Smooth muscle cell (in vitro differentiated cells): ENCODE measurements around the gene PROS1. TPM values are rescaled to one million over a fixed set of nuclear protein-coding genes. Genes with fewer than 3 reads are reported as not detected.

Experiments used
- DNase-seq: peaks from one replicate; lab custom pipeline; 2025; ENCODE audit not compliant: unreplicated experiment; lab: John Stamatoyannopoulos, UW
- H2AFZ ChIP-seq: fragments of 200-600 bp; sonication (generic); 2 replicates; pipeline ENCODE4 v1.6.0; 2016; ENCODE audit warnings: antibody characterized with exemption, low read depth, mild to moderate bottlenecking
- H3F3A ChIP-seq: fragments of 200-600 bp; sonication (generic); 2 replicates; pipeline ENCODE4 v1.6.0; 2017; ENCODE audit warnings: antibody characterized with exemption, low read depth
- H3K27ac ChIP-seq: fragments of 200-600 bp; sonication (generic); 2 replicates; pipeline ENCODE4 v1.5.1; 2016; ENCODE audit warnings: low read depth, mild to moderate bottlenecking
- H3K27me3 ChIP-seq: fragments of 200-600 bp; sonication (generic); 2 replicates; pipeline ENCODE4 v1.6.1; 2016; ENCODE audit warnings: low read depth, mild to moderate bottlenecking
- H3K36me3 ChIP-seq: fragments of 200-600 bp; sonication (generic); 2 replicates; pipeline ENCODE4 v1.5.1; 2016; ENCODE audit warnings: low read depth
- H3K4me1 ChIP-seq: fragments of 200-600 bp; sonication (generic); 2 replicates; pipeline ENCODE4 v1.5.1; 2016; ENCODE audit warnings: low read depth
- H3K4me2 ChIP-seq: fragments of 200-600 bp; sonication (generic); 2 replicates; pipeline ENCODE4 v1.6.0; 2016; ENCODE audit warnings: mild to moderate bottlenecking
- H3K4me3 ChIP-seq: fragments of 200-600 bp; sonication (generic); 2 replicates; pipeline ENCODE4 v1.5.1; 2016; ENCODE audit warnings: mild to moderate bottlenecking
- H3K79me2 ChIP-seq: fragments of 200-600 bp; sonication (generic); 2 replicates; pipeline ENCODE4 v1.6.0; 2016; ENCODE audit warnings: low read depth, mild to moderate bottlenecking
- H3K9ac ChIP-seq: fragments of 200-600 bp; sonication (generic); 2 replicates; pipeline ENCODE4 v1.6.0; 2016; ENCODE audit warnings: low read depth
- H3K9me3 ChIP-seq: fragments of 200-600 bp; sonication (generic); replicated peaks from 2 replicates; pipeline ENCODE4 v1.5.1; 2016; ENCODE audit warnings: low read depth
- H4K20me1 ChIP-seq: fragments of 200-600 bp; sonication (generic); 2 replicates; pipeline ENCODE4 v1.6.0; 2016; ENCODE audit warnings: low read depth
- WGBS: methylation state at CpG from one replicate; pipeline ENCODE4 v1.1.7; 2016; ENCODE audit warnings: low lambda C conversion rate; 5-methylcytosine and 5-hydroxymethylcytosine counted together
- polyA plus RNA-seq: library from polyadenylated mRNA; unstranded; fragments of >200 nt; fragmentation: Nextera tagmentation; extraction: Ambion mirVana; gene quantifications from 2 replicates; pipeline ENCODE4 v1.2.1, GENCODE V29; 2016
- total RNA-seq: library from RNA; depleted of rRNA; stranded (reverse); fragments of >200 nt; gene quantifications from 2 replicates; pipeline ENCODE4 v1.2.3, GENCODE V29; 2014
- TF ChIP-seq, protein P1 (sequence below): fragments of 200-600 bp; sonication (generic); IDR thresholded peaks from 2 replicates; pipeline ENCODE4 v1.5.1; 2017; ENCODE audit warnings: borderline replicate concordance, mild to moderate bottlenecking, antibody characterized with exemption; ENCODE audit not compliant: insufficient read depth, poor library complexity, severe bottlenecking

Gene PROS1
- total and polyA plus RNA-seq, 2 experiments from 2014 or later, result 10.1 to 16.8 TPM

DNA sequence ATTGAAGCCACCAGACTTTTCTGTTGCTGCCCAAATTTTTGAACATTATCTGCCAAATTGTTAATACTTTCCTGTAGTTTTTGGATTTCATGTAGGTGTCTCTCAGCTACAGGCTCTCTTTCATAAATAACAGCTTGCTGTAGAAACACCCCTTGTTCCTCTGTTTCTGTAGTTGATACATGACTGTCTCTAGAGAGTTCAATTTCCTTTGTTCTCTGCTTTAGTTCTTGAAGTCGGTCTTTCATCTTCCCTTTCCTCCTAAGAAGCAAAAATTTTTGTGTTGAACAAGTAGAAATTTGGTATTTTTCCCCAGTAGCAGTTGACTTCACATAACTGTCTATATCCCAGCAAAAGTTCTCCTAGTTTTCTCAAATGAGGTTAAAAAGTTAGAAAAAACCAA is 41.3 kb upstream of the PROS1 start:
- H3K4me2 ChIP-seq, result no peak overlapping the region
- H3K79me2 ChIP-seq, result no peaks in the 10 kb centered on the region
- H3F3A ChIP-seq, result no peaks in the 10 kb centered on the region
- no peak overlapping the region for H3K4me3 ChIP-seq
- no peak for DNase-seq
- no peaks in the 10 kb centered on the region for H3K36me3 ChIP-seq
- TF ChIP-seq, protein P1, sequence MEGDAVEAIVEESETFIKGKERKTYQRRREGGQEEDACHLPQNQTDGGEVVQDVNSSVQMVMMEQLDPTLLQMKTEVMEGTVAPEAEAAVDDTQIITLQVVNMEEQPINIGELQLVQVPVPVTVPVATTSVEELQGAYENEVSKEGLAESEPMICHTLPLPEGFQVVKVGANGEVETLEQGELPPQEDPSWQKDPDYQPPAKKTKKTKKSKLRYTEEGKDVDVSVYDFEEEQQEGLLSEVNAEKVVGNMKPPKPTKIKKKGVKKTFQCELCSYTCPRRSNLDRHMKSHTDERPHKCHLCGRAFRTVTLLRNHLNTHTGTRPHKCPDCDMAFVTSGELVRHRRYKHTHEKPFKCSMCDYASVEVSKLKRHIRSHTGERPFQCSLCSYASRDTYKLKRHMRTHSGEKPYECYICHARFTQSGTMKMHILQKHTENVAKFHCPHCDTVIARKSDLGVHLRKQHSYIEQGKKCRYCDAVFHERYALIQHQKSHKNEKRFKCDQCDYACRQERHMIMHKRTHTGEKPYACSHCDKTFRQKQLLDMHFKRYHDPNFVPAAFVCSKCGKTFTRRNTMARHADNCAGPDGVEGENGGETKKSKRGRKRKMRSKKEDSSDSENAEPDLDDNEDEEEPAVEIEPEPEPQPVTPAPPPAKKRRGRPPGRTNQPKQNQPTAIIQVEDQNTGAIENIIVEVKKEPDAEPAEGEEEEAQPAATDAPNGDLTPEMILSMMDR, result no peak
- H3K4me1 ChIP-seq, result no peaks in the 10 kb centered on the region
- no peaks in the 10 kb centered on the region for H3K9me3 ChIP-seq
- H3K27me3 ChIP-seq, result no peaks in the 10 kb centered on the region
- H3K9ac ChIP-seq, result no peak overlapping the region
- WGBS, result 100% methylated on average over 1 of the region's 1 CpG
- no peak overlapping the region for H2AFZ ChIP-seq
- no peak overlapping the region for H3K27ac ChIP-seq
- no peaks in the 10 kb centered on the region for H4K20me1 ChIP-seq

DNA sequence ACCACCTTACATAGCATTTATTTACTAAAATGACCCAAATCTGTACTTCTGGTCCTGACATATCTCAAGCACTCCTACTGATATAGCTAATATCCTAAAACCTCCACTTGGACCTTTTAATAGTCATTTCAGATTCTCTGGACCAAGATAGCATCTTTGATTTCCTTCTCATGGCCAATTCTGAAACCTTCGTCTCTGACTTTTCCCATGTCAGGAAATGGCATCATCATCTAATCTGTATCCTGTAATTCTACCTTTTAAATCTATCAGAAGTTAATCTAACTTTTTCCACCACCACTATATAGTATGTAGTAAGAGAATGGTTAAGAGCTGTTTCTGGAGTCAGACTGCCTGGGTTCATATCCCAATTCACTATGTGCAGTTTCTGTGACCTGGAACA is 38.5 kb upstream of the PROS1 start:
- Histone ChIP-seq H2AFZ (no peak overlapping the region), H3K4me3 (no peak overlapping the region), H4K20me1 (no peaks in the 10 kb centered on the region), H3K4me1 (no peaks in the 10 kb centered on the region), H3K9me3 (no peaks in the 10 kb centered on the region), H3F3A (no peaks in the 10 kb centered on the region), H3K27me3 (no peaks in the 10 kb centered on the region), H3K4me2 (no peak overlapping the region), H3K27ac (no peak overlapping the region), H3K36me3 (no peaks in the 10 kb centered on the region), H3K9ac (no peak overlapping the region), H3K79me2 (no peaks in the 10 kb centered on the region)
- DNase-seq, result no peak
- TF ChIP-seq, protein P1, result no peak
- 88% methylated on average over 1 of the region's 1 CpG for WGBS

DNA sequence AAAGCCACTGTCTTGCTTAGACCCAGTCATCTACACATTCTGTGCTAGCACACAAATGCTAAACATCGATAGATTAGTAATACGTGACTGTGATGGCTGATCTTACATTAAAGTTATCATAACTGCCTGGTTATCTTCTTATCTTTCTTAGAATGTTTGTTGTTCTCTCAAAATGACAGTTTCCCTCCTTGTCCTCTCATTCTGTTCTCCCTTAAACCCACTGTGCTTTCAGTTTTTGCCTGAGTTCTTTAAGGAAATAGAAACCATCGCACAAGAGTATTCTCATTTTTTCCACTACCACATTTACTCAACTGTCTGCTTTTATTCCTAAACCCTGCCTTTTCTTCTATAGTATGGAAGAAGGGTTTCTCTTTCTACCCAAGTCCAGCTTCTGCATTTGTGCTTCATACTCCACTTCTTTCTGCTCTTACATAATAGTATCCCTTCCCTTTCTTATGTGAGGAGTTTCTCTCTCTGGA is 37.6 kb upstream of the PROS1 start:
- Histone ChIP-seq H3K79me2 (no peaks in the 10 kb centered on the region), H3K36me3 (no peaks in the 10 kb centered on the region), H3K27ac (no peak overlapping the region), H3F3A (no peaks in the 10 kb centered on the region), H2AFZ (no peak overlapping the region), H3K4me2 (no peak overlapping the region), H3K9ac (no peak overlapping the region), H3K4me1 (no peaks in the 10 kb centered on the region), H3K4me3 (no peak overlapping the region), H3K9me3 (no peaks in the 10 kb centered on the region), H3K27me3 (no peaks in the 10 kb centered on the region), H4K20me1 (no peaks in the 10 kb centered on the region)
- TF ChIP-seq, protein P1, result no peak
- no peak for DNase-seq
- 93% methylated on average over 3 of the region's 3 CpGs for WGBS

DNA sequence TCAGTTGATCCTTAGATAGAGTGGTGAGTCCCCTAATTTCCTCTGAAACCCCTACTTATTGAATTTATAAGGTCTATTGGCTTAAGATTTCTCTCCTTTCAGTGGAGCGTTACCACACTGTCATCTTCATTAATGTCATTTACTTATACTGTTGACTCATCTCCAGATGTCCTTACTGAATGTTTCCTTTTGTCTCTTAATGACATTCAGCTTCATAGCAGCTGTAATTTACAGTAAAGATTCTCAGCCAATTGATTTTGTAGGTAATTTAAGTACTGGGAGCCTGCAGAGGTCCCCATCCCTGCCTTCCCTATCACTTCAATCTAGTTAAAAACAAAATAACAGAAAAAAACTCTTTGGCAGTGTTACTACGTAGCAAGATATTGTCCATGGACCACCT is 35.9 kb upstream of the PROS1 start:
- Histone ChIP-seq H3K9ac (no peak overlapping the region), H3K9me3 (no peaks in the 10 kb centered on the region), H3K27ac (no peak overlapping the region), H3K79me2 (no peaks in the 10 kb centered on the region), H2AFZ (no peak overlapping the region), H3F3A (no peaks in the 10 kb centered on the region), H3K4me2 (no peak overlapping the region), H3K4me3 (no peak overlapping the region), H3K27me3 (no peaks in the 10 kb centered on the region), H3K36me3 (no peaks in the 10 kb centered on the region), H3K4me1 (peaks cover 1% of the 10 kb centered on the region), H4K20me1 (no peaks in the 10 kb centered on the region)
- no peak for DNase-seq
- WGBS, result 91% methylated on average over 2 of the region's 2 CpGs
- TF ChIP-seq, protein P1, result no peak
